Mesenchymal stem cell (in vitro differentiated cells and primary cell): ENCODE data around the gene CACNA1C.

Source experiments
- DNase-seq: peaks from one replicate; pipeline ENCODE4 v3.0.0-alpha.2; 2013
- H2AFZ ChIP-seq: one replicate; pipeline ENCODE4 v1.6.1; 2013; ENCODE audit warnings: low read depth, mild to moderate bottlenecking, control low read depth, inconsistent platforms, low read length, moderate library complexity
- H2AK5ac ChIP-seq: 2 replicates; pipeline ENCODE4 v1.6.1; 2013; ENCODE audit warnings: low read length, moderate library complexity, mild to moderate bottlenecking, inconsistent platforms; ENCODE audit not compliant: severe bottlenecking
- H2BK120ac ChIP-seq: one replicate; pipeline ENCODE4 v1.6.1; 2013; ENCODE audit warnings: low read depth, mild to moderate bottlenecking, inconsistent platforms, low read length, moderate library complexity
- H2BK12ac ChIP-seq, 2 experiments: one replicate each; pipeline ENCODE4 v1.6.1; 2013; ENCODE audit warnings: inconsistent platforms in 2 of 2, low read length in 2 of 2, mild to moderate bottlenecking in 2 of 2, moderate library complexity in 2 of 2, control low read depth in 1 of 2
- H2BK15ac ChIP-seq: one replicate; pipeline ENCODE4 v1.6.1; 2013; ENCODE audit warnings: mild to moderate bottlenecking, low read depth, inconsistent platforms; ENCODE audit not compliant: poor library complexity, severe bottlenecking
- H2BK5ac ChIP-seq: 2 replicates; pipeline ENCODE4 v1.6.1; 2013; ENCODE audit warnings: low read depth, mild to moderate bottlenecking, low read length, control low read depth, inconsistent platforms; ENCODE audit not compliant: poor library complexity, severe bottlenecking
- H3K14ac ChIP-seq, 2 experiments: one replicate each; pipeline ENCODE4 v1.6.1; 2013; ENCODE audit warnings: inconsistent platforms in 2 of 2, low read length in 2 of 2, control low read depth in 1 of 2, mild to moderate bottlenecking in 1 of 2, moderate library complexity in 1 of 2
- H3K18ac ChIP-seq, 2 experiments: one replicate each; pipeline ENCODE4 v1.6.1; 2013; ENCODE audit warnings: inconsistent platforms in 2 of 2, low read length in 2 of 2, control low read depth in 1 of 2, low read depth in 1 of 2, mild to moderate bottlenecking in 1 of 2
- H3K23ac ChIP-seq, 2 experiments: one replicate each; pipeline ENCODE4 v1.6.1; 2013; ENCODE audit warnings: inconsistent platforms in 2 of 2, low read length in 2 of 2, mild to moderate bottlenecking in 2 of 2, moderate library complexity in 2 of 2, control low read depth in 1 of 2
- H3K27ac ChIP-seq: 2 replicates; pipeline ENCODE4 v1.5.1; 2013; ENCODE audit warnings: mild to moderate bottlenecking, moderate library complexity, low read length, control low read depth, inconsistent platforms; ENCODE audit not compliant: poor library complexity, severe bottlenecking
- H3K27me3 ChIP-seq, 2 experiments: 2 replicates each; pipeline versions ENCODE4 v1.6.1 to v1.7.0; 2013; ENCODE audit warnings: low read length in 2 of 2, mild to moderate bottlenecking in 2 of 2, moderate library complexity in 2 of 2, control low read depth in 1 of 2, inconsistent platforms in 1 of 2; ENCODE audit not compliant: control insufficient read depth in 1 of 2, insufficient read depth in 1 of 2
- H3K36me3 ChIP-seq, 2 experiments: 2 replicates each; pipeline versions ENCODE4 v1.6.1 to v1.7.0; 2013; ENCODE audit warnings: low read length in 2 of 2, control low read depth in 1 of 2, inconsistent platforms in 1 of 2, low read depth in 1 of 2, mild to moderate bottlenecking in 1 of 2; ENCODE audit not compliant: insufficient read depth in 2 of 2, control insufficient read depth in 1 of 2
- H3K4ac ChIP-seq, 2 experiments: one replicate each; pipeline ENCODE4 v1.6.1; 2013; ENCODE audit warnings: inconsistent platforms in 2 of 2, low read length in 2 of 2, mild to moderate bottlenecking in 2 of 2, moderate library complexity in 2 of 2, control low read depth in 1 of 2, low read depth in 1 of 2
- H3K4me1 ChIP-seq: 2 replicates; pipeline ENCODE4 v1.6.1; 2013; ENCODE audit warnings: low read depth, low read length, control low read depth; ENCODE audit not compliant: control insufficient read depth, insufficient read depth
- H3K4me2 ChIP-seq: 2 replicates; pipeline ENCODE4 v1.6.1; 2013; ENCODE audit warnings: low read length, mild to moderate bottlenecking, inconsistent platforms; ENCODE audit not compliant: poor library complexity, severe bottlenecking
- H3K4me3 ChIP-seq, 2 experiments: 2 replicates each; pipeline versions ENCODE4 v1.5.1 to v1.7.0; 2013; ENCODE audit warnings: low read length in 2 of 2, mild to moderate bottlenecking in 2 of 2, control low read depth in 1 of 2, low read depth in 1 of 2; ENCODE audit not compliant: insufficient read depth in 1 of 2
- H3K79me1 ChIP-seq: replicated peaks from 2 replicates; pipeline ENCODE4 v1.6.1; 2013; ENCODE audit warnings: mild to moderate bottlenecking, control low read depth, low read length, inconsistent platforms; ENCODE audit not compliant: poor library complexity, severe bottlenecking
- H3K9ac ChIP-seq: 2 replicates; pipeline ENCODE4 v1.7.0; 2013; ENCODE audit warnings: mild to moderate bottlenecking, low read length, moderate library complexity
- H3K9me3 ChIP-seq: 2 replicates; pipeline ENCODE4 v1.7.0; 2013; ENCODE audit warnings: mild to moderate bottlenecking, low read length; ENCODE audit not compliant: control insufficient read depth
- H4K8ac ChIP-seq: one replicate; pipeline ENCODE4 v1.6.1; 2013; ENCODE audit warnings: inconsistent platforms, mild to moderate bottlenecking, low read length, moderate library complexity
- H4K91ac ChIP-seq: one replicate; pipeline ENCODE4 v1.6.1; 2013; ENCODE audit warnings: mild to moderate bottlenecking, low read length, inconsistent platforms
- WGBS: methylation state at CpG from one replicate; pipeline ENCODE4 v1.1.7; 2013; ENCODE audit warnings: mixed read lengths; 5-methylcytosine and 5-hydroxymethylcytosine counted together

CACNA1C gene

GRCh38 chr12:2691345-2692071 lies 638.7 kb downstream of the CACNA1C start:
- H3K27me3 ChIP-seq: peaks cover 13 to 77% of the 10 kb centered on the region in 2 experiments
- H4K91ac ChIP-seq: no peak overlapping the region
- peak overlapping the region in 1 of 2 experiments; percentile 62 for H3K23ac ChIP-seq
- H3K14ac ChIP-seq: peak overlapping the region in 1 of 2 experiments; percentile 72
- no peak overlapping the region for H3K27ac ChIP-seq
- H2AFZ ChIP-seq: peak overlapping the region; percentile 78
- peaks cover 10% of the 10 kb centered on the region for H3K4me1 ChIP-seq
- H3K36me3 ChIP-seq: peaks cover 0 to 30% of the 10 kb centered on the region in 2 experiments
- H3K18ac ChIP-seq: no peak overlapping the region
- H2AK5ac ChIP-seq: no peak overlapping the region
- no peaks in the 10 kb centered on the region for H3K9me3 ChIP-seq
- DNase-seq: no peak
- no peak overlapping the region for H3K4ac ChIP-seq
- H3K79me1 ChIP-seq: no peaks in the 10 kb centered on the region
- 3% methylated on average over 49 of the region's 62 CpGs for WGBS
- peak overlapping the region; percentile 60 for H3K9ac ChIP-seq
- no peak overlapping the region for H2BK5ac ChIP-seq
- no peak overlapping the region for H2BK12ac ChIP-seq
- no peak overlapping the region for H4K8ac ChIP-seq
- peak overlapping the region in 1 of 2 experiments; percentile 65 for H3K4me3 ChIP-seq
- H2BK120ac ChIP-seq: no peak overlapping the region
- peak overlapping the region; percentile 61 for H3K4me2 ChIP-seq
- no peak overlapping the region for H2BK15ac ChIP-seq

GRCh38 chr12:2692080-2692479 lies 639.3 kb downstream of the CACNA1C start:
- no peak overlapping the region for H2BK5ac ChIP-seq
- no peak overlapping the region for H3K27ac ChIP-seq
- H3K14ac ChIP-seq: no peak overlapping the region
- no peak overlapping the region for H3K23ac ChIP-seq
- no peak overlapping the region for H2BK12ac ChIP-seq
- H2BK15ac ChIP-seq: no peak overlapping the region
- H3K9me3 ChIP-seq: no peaks in the 10 kb centered on the region
- no peaks in the 10 kb centered on the region for H3K79me1 ChIP-seq
- no peak overlapping the region for H4K91ac ChIP-seq
- peaks cover 10% of the 10 kb centered on the region for H3K4me1 ChIP-seq
- H3K36me3 ChIP-seq: peaks cover 0 to 24% of the 10 kb centered on the region in 2 experiments
- WGBS: 74% methylated on average over 13 of the region's 13 CpGs
- no peak overlapping the region for H2AK5ac ChIP-seq
- no peak overlapping the region for H2AFZ ChIP-seq
- H3K4me3 ChIP-seq: peak overlapping the region in 1 of 2 experiments; percentile 65
- H3K18ac ChIP-seq: no peak overlapping the region
- no peak overlapping the region for H2BK120ac ChIP-seq
- H3K4ac ChIP-seq: no peak overlapping the region
- no peak overlapping the region for H3K4me2 ChIP-seq
- H4K8ac ChIP-seq: no peak overlapping the region
- H3K27me3 ChIP-seq: peaks cover 13 to 80% of the 10 kb centered on the region in 2 experiments
- no peak overlapping the region for H3K9ac ChIP-seq
- no peak for DNase-seq

GRCh38 chr12:2693244-2693860 lies 640.6 kb downstream of the CACNA1C start:
- Histone ChIP-seq H2BK15ac (no peak overlapping the region), H4K91ac (no peak overlapping the region), H3K27me3 (peaks cover 16 to 78% of the 10 kb centered on the region in 2 experiments), H3K4ac (no peak overlapping the region), H3K36me3 (peaks cover 0 to 14% of the 10 kb centered on the region in 2 experiments), H3K23ac (no peak overlapping the region), H3K14ac (no peak overlapping the region), H2BK120ac (no peak overlapping the region), H3K4me3 (no peak overlapping the region), H3K27ac (no peak overlapping the region), H4K8ac (no peak overlapping the region), H3K9ac (no peak overlapping the region), H3K18ac (no peak overlapping the region), H2AK5ac (no peak overlapping the region), H3K4me2 (no peak overlapping the region), H2BK12ac (no peak overlapping the region), H3K4me1 (peaks cover 10% of the 10 kb centered on the region), H2AFZ (no peak overlapping the region), H2BK5ac (no peak overlapping the region), H3K79me1 (no peaks in the 10 kb centered on the region), H3K9me3 (peaks cover 5% of the 10 kb centered on the region)
- no peak for DNase-seq
- WGBS: 58% methylated on average over 7 of the region's 10 CpGs

GRCh38 chr12:2693980-2694610 lies 641.3 kb downstream of the CACNA1C start:
- Histone ChIP-seq H2BK120ac (no peak overlapping the region), H2BK15ac (no peak overlapping the region), H3K79me1 (no peaks in the 10 kb centered on the region), H2BK12ac (no peak overlapping the region), H2AK5ac (no peak overlapping the region), H3K14ac (no peak overlapping the region), H3K4ac (no peak overlapping the region), H4K8ac (no peak overlapping the region), H3K9ac (no peak overlapping the region), H3K18ac (no peak overlapping the region), H2AFZ (no peak overlapping the region), H2BK5ac (no peak overlapping the region), H4K91ac (no peak overlapping the region), H3K4me3 (no peak overlapping the region), H3K23ac (no peak overlapping the region), H3K27ac (no peak overlapping the region), H3K36me3 (peaks cover 0 to 9% of the 10 kb centered on the region in 2 experiments), H3K4me2 (no peak overlapping the region), H3K4me1 (peaks cover 10% of the 10 kb centered on the region), H3K9me3 (peaks cover 12% of the 10 kb centered on the region), H3K27me3 (peaks cover 16 to 82% of the 10 kb centered on the region in 2 experiments)
- 85% methylated on average over 3 of the region's 3 CpGs for WGBS
- no peak for DNase-seq
